Stomach (tissue), 4 donors: ENCODE data around the gene MEGF6.

Experiments used
- CTCF ChIP-seq, 7 experiments: fragments of 450-650 bp in 4 of 7; fragments of 200-600 bp in 3 of 7; sonication (generic) in 3 of 7; IDR thresholded peaks; one replicate each; pipeline ENCODE4 v1.5.1; 2016 to 2019; ENCODE audit warnings: antibody characterized with exemption in 7 of 7, control low read depth in 2 of 7, mild to moderate bottlenecking in 1 of 7
- POLR2A ChIP-seq, 4 donors: fragments of 450-650 bp; IDR thresholded peaks; one replicate each; pipeline ENCODE4 v1.6.1; 2016; ENCODE audit warnings: antibody characterized with exemption in 4 of 4, control low read depth in 2 of 4, mild to moderate bottlenecking in 1 of 4, moderate library complexity in 1 of 4
- POLR2AphosphoS5 ChIP-seq, 3 donors: sonication (generic); formaldehyde crosslinking; IDR thresholded peaks; one replicate each; pipeline ENCODE4 v1.6.1; 2016; ENCODE audit warnings: antibody characterized with exemption in 3 of 3

- TF ChIP-seq CTCF (IDR thresholded peaks at IDR 0.05) (no peak), POLR2A (IDR thresholded peaks at IDR 0.05) (no peak), POLR2AphosphoS5 (IDR thresholded peaks at IDR 0.05) (no peak)
These were observed 149.9 kb downstream of the MEGF6 start for GRCh38 chr1:3461238-3461933.
